Measurements from ENCODE around the gene MX1. TPM values are rescaled to one million over a fixed set of nuclear protein-coding genes. Genes with fewer than 3 reads are reported as not detected.
A peak's percentile ranks its signal among the peaks of the same experiment; 100 is the strongest.

Gene MX1
- total and polyA plus RNA-seq, 2 of the 13 experiments (the other 11 are each of a cell fraction or from before 2014, with no cell fraction given): 2.6 to 5.8 TPM

GRCh38 chr21:41419921-41420862 lies 5.8 kb upstream of the MX1 start (continued):
- TF ChIP-seq, protein P1, sequence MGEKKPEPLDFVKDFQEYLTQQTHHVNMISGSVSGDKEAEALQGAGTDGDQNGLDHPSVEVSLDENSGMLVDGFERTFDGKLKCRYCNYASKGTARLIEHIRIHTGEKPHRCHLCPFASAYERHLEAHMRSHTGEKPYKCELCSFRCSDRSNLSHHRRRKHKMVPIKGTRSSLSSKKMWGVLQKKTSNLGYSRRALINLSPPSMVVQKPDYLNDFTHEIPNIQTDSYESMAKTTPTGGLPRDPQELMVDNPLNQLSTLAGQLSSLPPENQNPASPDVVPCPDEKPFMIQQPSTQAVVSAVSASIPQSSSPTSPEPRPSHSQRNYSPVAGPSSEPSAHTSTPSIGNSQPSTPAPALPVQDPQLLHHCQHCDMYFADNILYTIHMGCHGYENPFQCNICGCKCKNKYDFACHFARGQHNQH (CRISPR knock-in tag; IDR thresholded peaks at IDR 0.05): no peak
- no peak for TF ChIP-seq PCBP2 (optimal IDR thresholded peaks at IDR 0.05; ENCODE audit: low read depth, low read length, poor library complexity, severe bottlenecking)
- TF ChIP-seq NCOA2 (CRISPR knock-in tag; IDR thresholded peaks at IDR 0.05): no peak
- TF ChIP-seq, protein P2, sequence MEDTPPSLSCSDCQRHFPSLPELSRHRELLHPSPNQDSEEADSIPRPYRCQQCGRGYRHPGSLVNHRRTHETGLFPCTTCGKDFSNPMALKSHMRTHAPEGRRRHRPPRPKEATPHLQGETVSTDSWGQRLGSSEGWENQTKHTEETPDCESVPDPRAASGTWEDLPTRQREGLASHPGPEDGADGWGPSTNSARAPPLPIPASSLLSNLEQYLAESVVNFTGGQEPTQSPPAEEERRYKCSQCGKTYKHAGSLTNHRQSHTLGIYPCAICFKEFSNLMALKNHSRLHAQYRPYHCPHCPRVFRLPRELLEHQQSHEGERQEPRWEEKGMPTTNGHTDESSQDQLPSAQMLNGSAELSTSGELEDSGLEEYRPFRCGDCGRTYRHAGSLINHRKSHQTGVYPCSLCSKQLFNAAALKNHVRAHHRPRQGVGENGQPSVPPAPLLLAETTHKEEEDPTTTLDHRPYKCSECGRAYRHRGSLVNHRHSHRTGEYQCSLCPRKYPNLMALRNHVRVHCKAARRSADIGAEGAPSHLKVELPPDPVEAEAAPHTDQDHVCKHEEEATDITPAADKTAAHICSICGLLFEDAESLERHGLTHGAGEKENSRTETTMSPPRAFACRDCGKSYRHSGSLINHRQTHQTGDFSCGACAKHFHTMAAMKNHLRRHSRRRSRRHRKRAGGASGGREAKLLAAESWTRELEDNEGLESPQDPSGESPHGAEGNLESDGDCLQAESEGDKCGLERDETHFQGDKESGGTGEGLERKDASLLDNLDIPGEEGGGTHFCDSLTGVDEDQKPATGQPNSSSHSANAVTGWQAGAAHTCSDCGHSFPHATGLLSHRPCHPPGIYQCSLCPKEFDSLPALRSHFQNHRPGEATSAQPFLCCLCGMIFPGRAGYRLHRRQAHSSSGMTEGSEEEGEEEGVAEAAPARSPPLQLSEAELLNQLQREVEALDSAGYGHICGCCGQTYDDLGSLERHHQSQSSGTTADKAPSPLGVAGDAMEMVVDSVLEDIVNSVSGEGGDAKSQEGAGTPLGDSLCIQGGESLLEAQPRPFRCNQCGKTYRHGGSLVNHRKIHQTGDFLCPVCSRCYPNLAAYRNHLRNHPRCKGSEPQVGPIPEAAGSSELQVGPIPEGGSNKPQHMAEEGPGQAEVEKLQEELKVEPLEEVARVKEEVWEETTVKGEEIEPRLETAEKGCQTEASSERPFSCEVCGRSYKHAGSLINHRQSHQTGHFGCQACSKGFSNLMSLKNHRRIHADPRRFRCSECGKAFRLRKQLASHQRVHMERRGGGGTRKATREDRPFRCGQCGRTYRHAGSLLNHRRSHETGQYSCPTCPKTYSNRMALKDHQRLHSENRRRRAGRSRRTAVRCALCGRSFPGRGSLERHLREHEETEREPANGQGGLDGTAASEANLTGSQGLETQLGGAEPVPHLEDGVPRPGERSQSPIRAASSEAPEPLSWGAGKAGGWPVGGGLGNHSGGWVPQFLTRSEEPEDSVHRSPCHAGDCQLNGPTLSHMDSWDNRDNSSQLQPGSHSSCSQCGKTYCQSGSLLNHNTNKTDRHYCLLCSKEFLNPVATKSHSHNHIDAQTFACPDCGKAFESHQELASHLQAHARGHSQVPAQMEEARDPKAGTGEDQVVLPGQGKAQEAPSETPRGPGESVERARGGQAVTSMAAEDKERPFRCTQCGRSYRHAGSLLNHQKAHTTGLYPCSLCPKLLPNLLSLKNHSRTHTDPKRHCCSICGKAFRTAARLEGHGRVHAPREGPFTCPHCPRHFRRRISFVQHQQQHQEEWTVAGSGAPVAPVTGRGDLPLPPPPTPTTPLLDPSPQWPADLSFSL (CRISPR knock-in tag; IDR thresholded peaks at IDR 0.05): no peak
- TF ChIP-seq, protein P3, sequence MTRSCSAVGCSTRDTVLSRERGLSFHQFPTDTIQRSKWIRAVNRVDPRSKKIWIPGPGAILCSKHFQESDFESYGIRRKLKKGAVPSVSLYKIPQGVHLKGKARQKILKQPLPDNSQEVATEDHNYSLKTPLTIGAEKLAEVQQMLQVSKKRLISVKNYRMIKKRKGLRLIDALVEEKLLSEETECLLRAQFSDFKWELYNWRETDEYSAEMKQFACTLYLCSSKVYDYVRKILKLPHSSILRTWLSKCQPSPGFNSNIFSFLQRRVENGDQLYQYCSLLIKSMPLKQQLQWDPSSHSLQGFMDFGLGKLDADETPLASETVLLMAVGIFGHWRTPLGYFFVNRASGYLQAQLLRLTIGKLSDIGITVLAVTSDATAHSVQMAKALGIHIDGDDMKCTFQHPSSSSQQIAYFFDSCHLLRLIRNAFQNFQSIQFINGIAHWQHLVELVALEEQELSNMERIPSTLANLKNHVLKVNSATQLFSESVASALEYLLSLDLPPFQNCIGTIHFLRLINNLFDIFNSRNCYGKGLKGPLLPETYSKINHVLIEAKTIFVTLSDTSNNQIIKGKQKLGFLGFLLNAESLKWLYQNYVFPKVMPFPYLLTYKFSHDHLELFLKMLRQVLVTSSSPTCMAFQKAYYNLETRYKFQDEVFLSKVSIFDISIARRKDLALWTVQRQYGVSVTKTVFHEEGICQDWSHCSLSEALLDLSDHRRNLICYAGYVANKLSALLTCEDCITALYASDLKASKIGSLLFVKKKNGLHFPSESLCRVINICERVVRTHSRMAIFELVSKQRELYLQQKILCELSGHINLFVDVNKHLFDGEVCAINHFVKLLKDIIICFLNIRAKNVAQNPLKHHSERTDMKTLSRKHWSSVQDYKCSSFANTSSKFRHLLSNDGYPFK (CRISPR knock-in tag; IDR thresholded peaks at IDR 0.05; ENCODE audit: borderline replicate concordance): no peak
- no peak for TF ChIP-seq ZNF44 (CRISPR knock-in tag; IDR thresholded peaks at IDR 0.05)
- TF ChIP-seq ZNF256 (CRISPR knock-in tag; conservative IDR thresholded peaks at IDR 0.05): no peak
- TF ChIP-seq TARDBP (CRISPR knock-in tag; IDR thresholded peaks at IDR 0.05): no peak; the same call in 1 of the 2 replicates
- no peak for TF ChIP-seq IRX3 (CRISPR knock-in tag; IDR thresholded peaks at IDR 0.05; ENCODE audit: borderline replicate concordance, low read depth)
- TF ChIP-seq ATF1 (CRISPR knock-in tag; IDR thresholded peaks at IDR 0.05): no peak
- TF ChIP-seq, protein P4, sequence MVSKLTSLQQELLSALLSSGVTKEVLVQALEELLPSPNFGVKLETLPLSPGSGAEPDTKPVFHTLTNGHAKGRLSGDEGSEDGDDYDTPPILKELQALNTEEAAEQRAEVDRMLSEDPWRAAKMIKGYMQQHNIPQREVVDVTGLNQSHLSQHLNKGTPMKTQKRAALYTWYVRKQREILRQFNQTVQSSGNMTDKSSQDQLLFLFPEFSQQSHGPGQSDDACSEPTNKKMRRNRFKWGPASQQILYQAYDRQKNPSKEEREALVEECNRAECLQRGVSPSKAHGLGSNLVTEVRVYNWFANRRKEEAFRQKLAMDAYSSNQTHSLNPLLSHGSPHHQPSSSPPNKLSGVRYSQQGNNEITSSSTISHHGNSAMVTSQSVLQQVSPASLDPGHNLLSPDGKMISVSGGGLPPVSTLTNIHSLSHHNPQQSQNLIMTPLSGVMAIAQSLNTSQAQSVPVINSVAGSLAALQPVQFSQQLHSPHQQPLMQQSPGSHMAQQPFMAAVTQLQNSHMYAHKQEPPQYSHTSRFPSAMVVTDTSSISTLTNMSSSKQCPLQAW (CRISPR knock-in tag; IDR thresholded peaks at IDR 0.05): no peak
- TF ChIP-seq TSC22D2 (CRISPR knock-in tag; IDR thresholded peaks at IDR 0.05; ENCODE audit: borderline replicate concordance): no peak
- TF ChIP-seq DMAP1 (CRISPR knock-in tag; IDR thresholded peaks at IDR 0.05): 0 out of 2 replicates have a peak, but pooled peaks have one; percentile 29
- TF ChIP-seq ZNF850 (CRISPR knock-in tag; conservative IDR thresholded peaks at IDR 0.05): no peak
- TF ChIP-seq ZNF121 (CRISPR knock-in tag; IDR thresholded peaks at IDR 0.05): no peak
- no peak for TF ChIP-seq ZNF496 (CRISPR knock-in tag; IDR thresholded peaks at IDR 0.05; ENCODE audit: insufficient replicate concordance)

All from HepG2 (cell line).